SK-N-SH treated with all-trans-retinoic acid at 6 μM for 48 hours (cell line): ENCODE data around the gene ADAMTS4.

Experiments
- ARNTL ChIP-seq: fragments of 450-650 bp; formaldehyde crosslinking; IDR thresholded peaks from 2 replicates; pipeline ENCODE4 v1.5.0; 2020; ENCODE audit warnings: low read depth, mild to moderate bottlenecking, moderate library complexity, borderline replicate concordance
- ESRRG ChIP-seq: fragments of 250-450 bp; sonication (Bioruptor Pico); IDR thresholded peaks from 2 replicates; pipeline ENCODE4 v1.6.1; 2021; ENCODE audit warnings: mild to moderate bottlenecking
- ZFP30 ChIP-seq: fragments of 450-650 bp; formaldehyde crosslinking; IDR thresholded peaks from 2 replicates; pipeline ENCODE4 v1.5.0; 2022; ENCODE audit warnings: mild to moderate bottlenecking, moderate library complexity
- ZNF70 ChIP-seq: fragments of 450-650 bp; formaldehyde crosslinking; IDR thresholded peaks from 2 replicates; pipeline ENCODE4 v1.5.0; 2020; ENCODE audit warnings: mild to moderate bottlenecking, moderate library complexity
- TF ChIP-seq, protein P1 (sequence below): fragments of 250-450 bp; sonication (Bioruptor Pico); IDR thresholded peaks from 2 replicates; pipeline ENCODE4 v1.8.0; 2020; ENCODE audit warnings: mild to moderate bottlenecking, moderate library complexity, borderline replicate concordance
- TF ChIP-seq, protein P2 (sequence below): fragments of 250-450 bp; sonication (Bioruptor Pico); IDR thresholded peaks from 2 replicates; pipeline ENCODE4 v1.5.1; 2020; ENCODE audit warnings: low read depth, mild to moderate bottlenecking, moderate library complexity

GRCh38 chr1:161145832-161146231 lies 53.0 kb downstream of the ADAMTS4 start:
- no peak for TF ChIP-seq ZFP30 (CRISPR knock-in tag)
- TF ChIP-seq ZNF70 (CRISPR knock-in tag) = no peak
- TF ChIP-seq, protein P1, sequence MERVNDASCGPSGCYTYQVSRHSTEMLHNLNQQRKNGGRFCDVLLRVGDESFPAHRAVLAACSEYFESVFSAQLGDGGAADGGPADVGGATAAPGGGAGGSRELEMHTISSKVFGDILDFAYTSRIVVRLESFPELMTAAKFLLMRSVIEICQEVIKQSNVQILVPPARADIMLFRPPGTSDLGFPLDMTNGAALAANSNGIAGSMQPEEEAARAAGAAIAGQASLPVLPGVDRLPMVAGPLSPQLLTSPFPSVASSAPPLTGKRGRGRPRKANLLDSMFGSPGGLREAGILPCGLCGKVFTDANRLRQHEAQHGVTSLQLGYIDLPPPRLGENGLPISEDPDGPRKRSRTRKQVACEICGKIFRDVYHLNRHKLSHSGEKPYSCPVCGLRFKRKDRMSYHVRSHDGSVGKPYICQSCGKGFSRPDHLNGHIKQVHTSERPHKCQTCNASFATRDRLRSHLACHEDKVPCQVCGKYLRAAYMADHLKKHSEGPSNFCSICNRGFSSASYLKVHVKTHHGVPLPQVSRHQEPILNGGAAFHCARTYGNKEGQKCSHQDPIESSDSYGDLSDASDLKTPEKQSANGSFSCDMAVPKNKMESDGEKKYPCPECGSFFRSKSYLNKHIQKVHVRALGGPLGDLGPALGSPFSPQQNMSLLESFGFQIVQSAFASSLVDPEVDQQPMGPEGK (CRISPR knock-in tag) = no peak
- TF ChIP-seq ARNTL (CRISPR knock-in tag) = no peak
- TF ChIP-seq, protein P2, sequence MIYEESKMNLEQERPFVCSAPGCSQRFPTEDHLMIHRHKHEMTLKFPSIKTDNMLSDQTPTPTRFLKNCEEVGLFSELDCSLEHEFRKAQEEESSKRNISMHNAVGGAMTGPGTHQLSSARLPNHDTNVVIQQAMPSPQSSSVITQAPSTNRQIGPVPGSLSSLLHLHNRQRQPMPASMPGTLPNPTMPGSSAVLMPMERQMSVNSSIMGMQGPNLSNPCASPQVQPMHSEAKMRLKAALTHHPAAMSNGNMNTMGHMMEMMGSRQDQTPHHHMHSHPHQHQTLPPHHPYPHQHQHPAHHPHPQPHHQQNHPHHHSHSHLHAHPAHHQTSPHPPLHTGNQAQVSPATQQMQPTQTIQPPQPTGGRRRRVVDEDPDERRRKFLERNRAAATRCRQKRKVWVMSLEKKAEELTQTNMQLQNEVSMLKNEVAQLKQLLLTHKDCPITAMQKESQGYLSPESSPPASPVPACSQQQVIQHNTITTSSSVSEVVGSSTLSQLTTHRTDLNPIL (CRISPR knock-in tag) = no peak
- no peak for TF ChIP-seq ESRRG
